Stromal cell of bone marrow (primary cell): ENCODE data around the gene ELFN1.

Experiments used
- DNase-seq: peaks from one replicate; pipeline ENCODE4 v3.0.0-alpha.2; 2012; ENCODE audit warnings: low read depth

Gene ELFN1

GRCh38 chr7:1663857-1664651, 6.0 kb upstream of the ELFN1 start:
- DNase-seq: no peak

- DNase-seq: peak; percentile 31
Measured at GRCh38 chr7:1664711-1665548, 5.1 kb upstream of the ELFN1 start.

- DNase-seq: no peak
Measured at GRCh38 chr7:1665549-1666316, 4.3 kb upstream of the ELFN1 start.

GRCh38 chr7:1666317-1666822, 3.7 kb upstream of the ELFN1 start:
- DNase-seq: no peak

- DNase-seq: no peak
Measured at GRCh38 chr7:1666823-1667565, 3.1 kb upstream of the ELFN1 start.

- no peak for DNase-seq
Measured at GRCh38 chr7:1667566-1668395, 2.3 kb upstream of the ELFN1 start.

GRCh38 chr7:1668396-1669063, 1.5 kb upstream of the ELFN1 start:
- no peak for DNase-seq

GRCh38 chr7:1669064-1669951, 769 bp upstream of the ELFN1 start:
- DNase-seq: no peak

- no peak for DNase-seq
Measured at GRCh38 chr7:1670894-1671593, 967 bp downstream of the ELFN1 start.

GRCh38 chr7:1671594-1672451, 1.7 kb downstream of the ELFN1 start:
- DNase-seq: no peak

GRCh38 chr7:1672851-1673486, 2.9 kb downstream of the ELFN1 start:
- DNase-seq: no peak

GRCh38 chr7:1673581-1674118, 3.6 kb downstream of the ELFN1 start:
- DNase-seq: no peak

- DNase-seq: no peak
Measured at GRCh38 chr7:1674161-1675035, 4.3 kb downstream of the ELFN1 start.

GRCh38 chr7:1675036-1675671, 5.1 kb downstream of the ELFN1 start:
- no peak for DNase-seq
